Measurements from ENCODE around the gene C8G.

GRCh38 chr9:136926749-136927148, 18.3 kb upstream of the C8G start:
- TF ChIP-seq CTCF (IDR thresholded peaks at IDR 0.05; ENCODE audit: insufficient read depth, low read depth, low read length) (no peak), EZH2 (IDR thresholded peaks at IDR 0.05; ENCODE audit: insufficient read depth, low read length) (no peak)
